Measurements from ENCODE around the gene ANO8. TPM values are rescaled to one million over a fixed set of nuclear protein-coding genes. Genes with fewer than 3 reads are reported as not detected.

Gene ANO8
- total and polyA plus RNA-seq, 2 of the 13 experiments (the other 11 are each of a cell fraction or from before 2014, with no cell fraction given) = 1.8 to 3.5 TPM

DNA sequence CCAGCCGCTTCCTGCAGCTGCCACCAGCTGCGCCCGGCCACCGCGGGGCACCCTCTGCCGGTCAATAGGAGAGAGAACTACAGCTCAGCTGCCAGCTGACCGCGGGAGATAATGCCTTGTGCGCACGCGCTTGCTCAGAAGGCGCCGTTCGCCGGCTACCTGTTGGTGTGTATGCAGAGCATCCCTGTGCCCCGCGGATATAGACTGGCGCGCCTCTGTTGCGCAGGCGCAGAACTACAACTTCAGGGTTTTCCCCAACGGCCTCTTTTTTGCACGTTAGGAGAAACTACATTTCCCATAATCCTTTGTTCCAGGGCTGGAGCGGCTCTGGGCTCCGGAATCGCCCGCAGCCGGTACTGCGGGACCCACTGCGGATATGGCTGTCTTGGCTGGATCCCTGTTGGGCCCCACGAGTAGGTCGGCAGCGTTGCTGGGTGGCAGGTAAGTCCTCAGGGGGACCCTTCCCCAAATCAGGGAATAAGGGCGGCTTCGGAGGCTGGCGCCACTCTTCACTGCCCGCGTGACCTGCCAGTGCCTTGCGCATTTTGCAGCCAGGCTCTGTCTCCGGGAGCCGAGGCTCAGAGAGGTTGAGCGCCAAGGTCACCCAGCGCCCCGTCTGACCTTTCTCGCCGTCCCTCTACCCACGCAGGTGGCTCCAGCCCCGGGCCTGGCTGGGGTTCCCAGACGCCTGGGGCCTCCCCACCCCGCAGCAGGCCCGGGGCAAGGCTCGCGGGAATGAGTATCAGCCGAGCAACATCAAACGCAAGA, 29.0 kb downstream of the ANO8 start, which contains the start of gene MRPL34 (continued):
- TF ChIP-seq, protein P1, sequence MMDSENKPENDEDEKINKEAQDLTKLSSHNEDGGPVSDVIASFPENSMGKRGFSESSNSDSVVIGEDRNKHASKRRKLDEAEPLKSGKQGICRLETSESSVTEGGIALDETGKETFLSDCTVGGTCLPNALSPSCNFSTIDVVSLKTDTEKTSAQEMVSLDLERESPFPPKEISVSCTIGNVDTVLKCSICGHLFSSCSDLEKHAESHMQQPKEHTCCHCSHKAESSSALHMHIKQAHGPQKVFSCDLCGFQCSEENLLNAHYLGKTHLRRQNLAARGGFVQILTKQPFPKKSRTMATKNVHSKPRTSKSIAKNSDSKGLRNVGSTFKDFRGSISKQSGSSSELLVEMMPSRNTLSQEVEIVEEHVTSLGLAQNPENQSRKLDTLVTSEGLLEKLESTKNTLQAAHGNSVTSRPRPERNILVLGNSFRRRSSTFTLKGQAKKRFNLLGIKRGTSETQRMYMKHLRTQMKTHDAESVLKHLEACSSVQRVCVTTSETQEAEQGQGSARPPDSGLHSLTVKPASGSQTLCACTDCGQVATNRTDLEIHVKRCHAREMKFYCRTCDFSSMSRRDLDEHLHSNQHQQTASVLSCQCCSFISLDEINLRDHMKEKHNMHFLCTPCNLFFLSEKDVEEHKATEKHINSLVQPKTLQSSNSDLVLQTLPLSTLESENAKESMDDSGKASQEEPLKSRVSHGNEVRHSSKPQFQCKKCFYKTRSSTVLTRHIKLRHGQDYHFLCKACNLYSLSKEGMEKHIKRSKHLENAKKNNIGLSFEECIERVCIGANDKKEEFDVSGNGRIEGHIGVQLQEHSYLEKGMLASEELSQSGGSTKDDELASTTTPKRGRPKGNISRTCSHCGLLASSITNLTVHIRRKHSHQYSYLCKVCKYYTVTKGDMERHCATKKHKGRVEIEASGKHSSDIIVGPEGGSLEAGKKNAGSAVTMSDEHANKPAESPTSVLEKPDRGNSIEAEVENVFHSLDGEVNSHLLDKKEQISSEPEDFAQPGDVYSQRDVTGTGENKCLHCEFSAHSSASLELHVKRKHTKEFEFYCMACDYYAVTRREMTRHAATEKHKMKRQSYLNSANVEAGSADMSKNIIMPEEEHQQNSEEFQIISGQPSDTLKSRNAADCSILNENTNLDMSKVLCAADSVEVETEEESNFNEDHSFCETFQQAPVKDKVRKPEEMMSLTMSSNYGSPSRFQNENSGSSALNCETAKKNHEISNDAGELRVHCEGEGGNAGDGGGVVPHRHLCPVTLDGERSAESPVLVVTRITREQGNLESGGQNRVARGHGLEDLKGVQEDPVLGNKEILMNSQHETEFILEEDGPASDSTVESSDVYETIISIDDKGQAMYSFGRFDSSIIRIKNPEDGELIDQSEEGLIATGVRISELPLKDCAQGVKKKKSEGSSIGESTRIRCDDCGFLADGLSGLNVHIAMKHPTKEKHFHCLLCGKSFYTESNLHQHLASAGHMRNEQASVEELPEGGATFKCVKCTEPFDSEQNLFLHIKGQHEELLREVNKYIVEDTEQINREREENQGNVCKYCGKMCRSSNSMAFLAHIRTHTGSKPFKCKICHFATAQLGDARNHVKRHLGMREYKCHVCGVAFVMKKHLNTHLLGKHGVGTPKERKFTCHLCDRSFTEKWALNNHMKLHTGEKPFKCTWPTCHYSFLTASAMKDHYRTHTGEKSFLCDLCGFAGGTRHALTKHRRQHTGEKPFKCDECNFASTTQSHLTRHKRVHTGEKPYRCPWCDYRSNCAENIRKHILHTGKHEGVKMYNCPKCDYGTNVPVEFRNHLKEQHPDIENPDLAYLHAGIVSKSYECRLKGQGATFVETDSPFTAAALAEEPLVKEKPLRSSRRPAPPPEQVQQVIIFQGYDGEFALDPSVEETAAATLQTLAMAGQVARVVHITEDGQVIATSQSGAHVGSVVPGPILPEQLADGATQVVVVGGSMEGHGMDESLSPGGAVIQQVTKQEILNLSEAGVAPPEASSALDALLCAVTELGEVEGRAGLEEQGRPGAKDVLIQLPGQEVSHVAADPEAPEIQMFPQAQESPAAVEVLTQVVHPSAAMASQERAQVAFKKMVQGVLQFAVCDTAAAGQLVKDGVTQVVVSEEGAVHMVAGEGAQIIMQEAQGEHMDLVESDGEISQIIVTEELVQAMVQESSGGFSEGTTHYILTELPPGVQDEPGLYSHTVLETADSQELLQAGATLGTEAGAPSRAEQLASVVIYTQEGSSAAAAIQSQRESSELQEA (CRISPR knock-in tag; IDR thresholded peaks at IDR 0.05; ENCODE audit: not compliant biosample characterization) = no peak
- no peak for TF ChIP-seq RORA (CRISPR knock-in tag; IDR thresholded peaks at IDR 0.05)
- TF ChIP-seq HNRNPLL (IDR thresholded peaks at IDR 0.05; ENCODE audit: low read depth, low read length, poor library complexity, severe bottlenecking) = peak; percentile 78
- TF ChIP-seq ZNF703 (CRISPR knock-in tag; IDR thresholded peaks at IDR 0.05; ENCODE audit: borderline replicate concordance) = no peak
- peak; percentile 62 for TF ChIP-seq BCL6 (CRISPR knock-in tag; IDR thresholded peaks at IDR 0.05)
- peak; percentile 83 for TF ChIP-seq RBFOX2 (IDR thresholded peaks at IDR 0.05; ENCODE audit: low read depth, low read length)
- TF ChIP-seq RCOR2 (CRISPR knock-in tag; IDR thresholded peaks at IDR 0.05) = no peak
- TF ChIP-seq, protein P2, sequence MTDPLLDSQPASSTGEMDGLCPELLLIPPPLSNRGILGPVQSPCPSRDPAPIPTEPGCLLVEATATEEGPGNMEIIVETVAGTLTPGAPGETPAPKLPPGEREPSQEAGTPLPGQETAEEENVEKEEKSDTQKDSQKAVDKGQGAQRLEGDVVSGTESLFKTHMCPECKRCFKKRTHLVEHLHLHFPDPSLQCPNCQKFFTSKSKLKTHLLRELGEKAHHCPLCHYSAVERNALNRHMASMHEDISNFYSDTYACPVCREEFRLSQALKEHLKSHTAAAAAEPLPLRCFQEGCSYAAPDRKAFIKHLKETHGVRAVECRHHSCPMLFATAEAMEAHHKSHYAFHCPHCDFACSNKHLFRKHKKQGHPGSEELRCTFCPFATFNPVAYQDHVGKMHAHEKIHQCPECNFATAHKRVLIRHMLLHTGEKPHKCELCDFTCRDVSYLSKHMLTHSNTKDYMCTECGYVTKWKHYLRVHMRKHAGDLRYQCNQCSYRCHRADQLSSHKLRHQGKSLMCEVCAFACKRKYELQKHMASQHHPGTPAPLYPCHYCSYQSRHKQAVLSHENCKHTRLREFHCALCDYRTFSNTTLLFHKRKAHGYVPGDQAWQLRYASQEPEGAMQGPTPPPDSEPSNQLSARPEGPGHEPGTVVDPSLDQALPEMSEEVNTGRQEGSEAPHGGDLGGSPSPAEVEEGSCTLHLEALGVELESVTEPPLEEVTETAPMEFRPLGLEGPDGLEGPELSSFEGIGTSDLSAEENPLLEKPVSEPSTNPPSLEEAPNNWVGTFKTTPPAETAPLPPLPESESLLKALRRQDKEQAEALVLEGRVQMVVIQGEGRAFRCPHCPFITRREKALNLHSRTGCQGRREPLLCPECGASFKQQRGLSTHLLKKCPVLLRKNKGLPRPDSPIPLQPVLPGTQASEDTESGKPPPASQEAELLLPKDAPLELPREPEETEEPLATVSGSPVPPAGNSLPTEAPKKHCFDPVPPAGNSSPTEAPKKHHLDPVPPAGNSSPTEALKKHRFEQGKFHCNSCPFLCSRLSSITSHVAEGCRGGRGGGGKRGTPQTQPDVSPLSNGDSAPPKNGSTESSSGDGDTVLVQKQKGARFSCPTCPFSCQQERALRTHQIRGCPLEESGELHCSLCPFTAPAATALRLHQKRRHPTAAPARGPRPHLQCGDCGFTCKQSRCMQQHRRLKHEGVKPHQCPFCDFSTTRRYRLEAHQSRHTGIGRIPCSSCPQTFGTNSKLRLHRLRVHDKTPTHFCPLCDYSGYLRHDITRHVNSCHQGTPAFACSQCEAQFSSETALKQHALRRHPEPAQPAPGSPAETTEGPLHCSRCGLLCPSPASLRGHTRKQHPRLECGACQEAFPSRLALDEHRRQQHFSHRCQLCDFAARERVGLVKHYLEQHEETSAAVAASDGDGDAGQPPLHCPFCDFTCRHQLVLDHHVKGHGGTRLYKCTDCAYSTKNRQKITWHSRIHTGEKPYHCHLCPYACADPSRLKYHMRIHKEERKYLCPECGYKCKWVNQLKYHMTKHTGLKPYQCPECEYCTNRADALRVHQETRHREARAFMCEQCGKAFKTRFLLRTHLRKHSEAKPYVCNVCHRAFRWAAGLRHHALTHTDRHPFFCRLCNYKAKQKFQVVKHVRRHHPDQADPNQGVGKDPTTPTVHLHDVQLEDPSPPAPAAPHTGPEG (CRISPR knock-in tag; IDR thresholded peaks at IDR 0.05) = peak; percentile 89
- peak; percentile 36; the same call in 1 of the 2 replicates for TF ChIP-seq RELA (CRISPR knock-in tag; IDR thresholded peaks at IDR 0.05)
- TF ChIP-seq ZNF343 (CRISPR knock-in tag; IDR thresholded peaks at IDR 0.05) = 0 out of 2 replicates have a peak, but pooled peaks have one; percentile 69
- TF ChIP-seq ZNF605 (CRISPR knock-in tag; IDR thresholded peaks at IDR 0.05) = peak; percentile 71
- TF ChIP-seq, protein P3, sequence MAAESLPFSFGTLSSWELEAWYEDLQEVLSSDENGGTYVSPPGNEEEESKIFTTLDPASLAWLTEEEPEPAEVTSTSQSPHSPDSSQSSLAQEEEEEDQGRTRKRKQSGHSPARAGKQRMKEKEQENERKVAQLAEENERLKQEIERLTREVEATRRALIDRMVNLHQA (CRISPR knock-in tag; IDR thresholded peaks at IDR 0.05) = no peak
- TF ChIP-seq, protein P4, sequence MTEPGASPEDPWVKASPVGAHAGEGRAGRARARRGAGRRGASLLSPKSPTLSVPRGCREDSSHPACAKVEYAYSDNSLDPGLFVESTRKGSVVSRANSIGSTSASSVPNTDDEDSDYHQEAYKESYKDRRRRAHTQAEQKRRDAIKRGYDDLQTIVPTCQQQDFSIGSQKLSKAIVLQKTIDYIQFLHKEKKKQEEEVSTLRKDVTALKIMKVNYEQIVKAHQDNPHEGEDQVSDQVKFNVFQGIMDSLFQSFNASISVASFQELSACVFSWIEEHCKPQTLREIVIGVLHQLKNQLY (CRISPR knock-in tag; IDR thresholded peaks at IDR 0.05) = no peak
- no peak for TF ChIP-seq ZNF790 (CRISPR knock-in tag; IDR thresholded peaks at IDR 0.05; ENCODE audit: borderline replicate concordance)
